Measurements from ENCODE around the gene FGF19. TPM values are rescaled to one million over a fixed set of nuclear protein-coding genes. Genes with fewer than 3 reads are reported as not detected.

FGF19 gene
- total and polyA plus RNA-seq, 2 donors (not counting 1 experiment from before 2014, with no cell fraction given), result not detected

DNA sequence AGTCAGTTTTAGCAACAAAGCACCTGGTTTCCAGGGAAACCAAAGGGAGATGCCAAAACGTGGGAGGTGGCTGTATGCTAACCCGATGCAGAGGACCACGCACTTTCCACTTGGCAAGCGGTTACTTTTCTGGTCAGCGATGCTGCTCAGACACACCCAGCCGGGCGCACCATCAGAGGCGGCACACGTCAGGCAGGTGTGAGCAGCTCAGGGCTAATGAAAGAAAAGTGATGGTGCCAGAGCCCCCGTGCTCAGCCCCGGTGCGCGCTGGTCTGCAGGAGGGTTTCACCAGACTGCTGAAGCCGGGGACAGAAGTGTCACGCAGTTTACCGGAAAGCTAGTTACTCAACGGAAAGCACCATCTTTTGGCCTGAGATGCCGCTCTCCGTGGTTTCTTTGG, 34.3 kb downstream of the FGF19 start:
- Histone ChIP-seq H3K4me3 (replicated peaks in 1 of 4; ENCODE audit: control extremely low read depth in 1 of 4, insufficient read depth in 1 of 4, low read depth in 3 of 4, low read length in 4 of 4) (no peak overlapping the region), H3K4me1 (ENCODE audit: control insufficient read depth, extremely low read depth, insufficient read depth, low read length) (peaks cover 10% of the 10 kb centered on the region), H3K79me2 (ENCODE audit: control insufficient read depth, insufficient read depth, low read length) (peaks cover 26% of the 10 kb centered on the region), H4K20me1 (ENCODE audit: control insufficient read depth, extremely low read depth, insufficient read depth, low read length) (no peaks in the 10 kb centered on the region), H3K4me2 (ENCODE audit: extremely low read depth, insufficient read depth, low read length) (no peak overlapping the region), H3K27ac (ENCODE audit: insufficient read depth, low read length) (no peak overlapping the region), H2AFZ (ENCODE audit: low read length) (no peak overlapping the region), H3K36me3 (ENCODE audit: control insufficient read depth, insufficient read depth, low read length) (peaks cover 10% of the 10 kb centered on the region), H3K9ac (ENCODE audit: insufficient read depth, low read length) (no peak overlapping the region), H3K27me3 (ENCODE audit: control insufficient read depth, insufficient read depth, low read length) (no peaks in the 10 kb centered on the region), H3K9me3 (ENCODE audit: control insufficient read depth, insufficient read depth, low read depth, low read length) (no peaks in the 10 kb centered on the region)
- no peak for TF ChIP-seq EZH2 (IDR thresholded peaks at IDR 0.05; ENCODE audit: low read length, missing control alignments)
- TF ChIP-seq, protein P1, sequence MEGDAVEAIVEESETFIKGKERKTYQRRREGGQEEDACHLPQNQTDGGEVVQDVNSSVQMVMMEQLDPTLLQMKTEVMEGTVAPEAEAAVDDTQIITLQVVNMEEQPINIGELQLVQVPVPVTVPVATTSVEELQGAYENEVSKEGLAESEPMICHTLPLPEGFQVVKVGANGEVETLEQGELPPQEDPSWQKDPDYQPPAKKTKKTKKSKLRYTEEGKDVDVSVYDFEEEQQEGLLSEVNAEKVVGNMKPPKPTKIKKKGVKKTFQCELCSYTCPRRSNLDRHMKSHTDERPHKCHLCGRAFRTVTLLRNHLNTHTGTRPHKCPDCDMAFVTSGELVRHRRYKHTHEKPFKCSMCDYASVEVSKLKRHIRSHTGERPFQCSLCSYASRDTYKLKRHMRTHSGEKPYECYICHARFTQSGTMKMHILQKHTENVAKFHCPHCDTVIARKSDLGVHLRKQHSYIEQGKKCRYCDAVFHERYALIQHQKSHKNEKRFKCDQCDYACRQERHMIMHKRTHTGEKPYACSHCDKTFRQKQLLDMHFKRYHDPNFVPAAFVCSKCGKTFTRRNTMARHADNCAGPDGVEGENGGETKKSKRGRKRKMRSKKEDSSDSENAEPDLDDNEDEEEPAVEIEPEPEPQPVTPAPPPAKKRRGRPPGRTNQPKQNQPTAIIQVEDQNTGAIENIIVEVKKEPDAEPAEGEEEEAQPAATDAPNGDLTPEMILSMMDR (conservative IDR thresholded peaks at IDR 0.05 in 1 of 2, IDR thresholded peaks at IDR 0.05 in 1 of 2; ENCODE audit: low read depth in 1 of 2, low read length in 2 of 2), result no peak
- no peak for DNase-seq (ENCODE audit: low read depth in 2 of 2)

DNA sequence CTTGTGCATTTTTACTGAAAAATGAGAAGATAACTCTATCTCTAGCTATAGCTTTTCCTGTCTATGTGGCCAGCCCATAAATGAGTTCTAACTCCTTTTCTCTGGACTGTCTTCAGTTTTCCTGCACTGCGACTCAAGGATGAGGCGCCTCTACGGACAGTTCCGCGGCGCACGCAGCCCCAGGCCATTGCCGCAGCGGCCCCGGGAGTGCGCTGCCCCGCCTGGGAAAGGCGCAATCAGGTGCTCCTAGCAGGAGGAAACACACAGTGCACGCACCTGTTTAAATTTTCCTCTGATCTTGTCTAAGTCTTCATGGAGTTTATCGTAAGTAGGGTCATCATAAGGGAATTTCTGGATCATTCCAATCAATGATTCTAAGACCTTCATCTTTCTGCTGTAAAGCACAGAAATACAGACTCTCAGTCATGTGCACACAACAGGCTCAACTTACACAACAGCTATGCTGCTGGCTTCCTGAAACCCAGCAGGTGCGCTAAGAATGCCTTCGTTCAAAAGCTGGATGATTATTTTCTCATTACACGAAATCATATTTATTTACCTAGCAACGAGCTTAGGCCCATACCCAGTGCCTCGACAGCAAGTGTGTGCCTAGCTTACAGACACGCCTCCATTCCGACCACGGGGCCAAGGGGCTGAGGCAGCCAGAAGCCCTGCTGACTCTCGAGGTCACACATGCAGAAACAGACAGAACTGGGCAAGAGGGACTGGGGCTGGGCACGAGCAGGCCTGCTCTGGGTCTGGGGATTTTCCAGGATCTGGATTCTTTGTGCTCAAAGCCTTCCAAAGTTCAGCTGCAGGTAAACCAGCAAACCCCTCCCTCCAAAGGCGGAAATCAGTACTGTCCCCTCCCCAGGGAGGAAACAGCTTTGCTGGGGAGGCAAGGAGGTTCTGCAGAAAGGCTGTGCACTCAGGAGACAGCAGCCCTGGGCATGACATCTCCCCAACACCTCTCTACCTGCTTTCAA, 35.9 kb downstream of the FGF19 start:
- TF ChIP-seq, protein P1 (conservative IDR thresholded peaks at IDR 0.05 in 1 of 2, IDR thresholded peaks at IDR 0.05 in 1 of 2; ENCODE audit: low read depth in 1 of 2, low read length in 2 of 2), result no peak
- TF ChIP-seq EZH2 (IDR thresholded peaks at IDR 0.05; ENCODE audit: low read length, missing control alignments), result no peak
- Histone ChIP-seq H3K4me3 (replicated peaks in 1 of 4; ENCODE audit: control extremely low read depth in 1 of 4, insufficient read depth in 1 of 4, low read depth in 3 of 4, low read length in 4 of 4) (no peak overlapping the region), H3K79me2 (ENCODE audit: control insufficient read depth, insufficient read depth, low read length) (peaks cover 11% of the 10 kb centered on the region), H4K20me1 (ENCODE audit: control insufficient read depth, extremely low read depth, insufficient read depth, low read length) (no peaks in the 10 kb centered on the region), H3K27me3 (ENCODE audit: control insufficient read depth, insufficient read depth, low read length) (no peaks in the 10 kb centered on the region), H3K27ac (ENCODE audit: insufficient read depth, low read length) (no peak overlapping the region), H3K4me1 (ENCODE audit: control insufficient read depth, extremely low read depth, insufficient read depth, low read length) (peaks cover 6% of the 10 kb centered on the region), H2AFZ (ENCODE audit: low read length) (no peak overlapping the region), H3K4me2 (ENCODE audit: extremely low read depth, insufficient read depth, low read length) (no peak overlapping the region), H3K36me3 (ENCODE audit: control insufficient read depth, insufficient read depth, low read length) (peaks cover 10% of the 10 kb centered on the region), H3K9ac (ENCODE audit: insufficient read depth, low read length) (no peak overlapping the region), H3K9me3 (ENCODE audit: control insufficient read depth, insufficient read depth, low read depth, low read length) (no peaks in the 10 kb centered on the region)
- DNase-seq (ENCODE audit: low read depth in 2 of 2), result no peak

DNA sequence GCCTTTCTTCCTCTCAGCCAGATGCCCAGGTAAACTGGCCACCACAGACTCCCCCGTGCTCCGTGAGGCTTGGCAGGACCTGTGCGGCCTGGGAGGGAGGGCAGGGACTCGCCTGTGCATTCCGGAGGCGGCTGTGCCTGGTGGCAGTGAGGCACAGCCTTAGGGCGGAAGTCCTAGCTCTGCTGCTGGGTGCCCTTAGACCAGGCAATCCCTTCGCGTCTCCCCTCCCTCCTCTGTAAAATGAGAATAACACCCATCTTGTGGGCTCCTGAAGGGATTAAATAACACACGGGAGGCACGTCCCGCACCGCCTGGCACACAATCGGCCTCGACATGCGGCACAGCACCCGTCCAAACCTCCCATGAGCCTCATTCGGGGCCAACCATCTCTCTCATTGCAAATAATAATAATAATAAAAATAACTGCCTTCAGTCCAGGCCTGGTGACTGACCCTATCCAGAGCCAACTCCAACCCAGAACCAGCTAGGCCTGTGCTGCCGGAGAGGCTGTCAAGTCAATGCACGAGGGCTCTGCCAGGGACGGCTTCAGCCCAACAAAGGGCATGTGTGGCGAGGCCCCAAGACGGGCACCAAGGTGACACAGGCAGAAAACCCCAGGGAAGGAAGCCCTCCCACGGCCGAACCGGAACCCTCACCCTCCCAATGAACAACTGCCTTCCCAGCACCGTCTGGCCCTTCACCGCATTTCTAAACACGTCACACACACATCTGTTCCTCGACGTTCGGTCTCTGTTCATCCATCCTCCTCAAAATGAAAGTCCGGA, 36.9 kb downstream of the FGF19 start:
- DNase-seq (ENCODE audit: low read depth in 2 of 2), result no peak
- TF ChIP-seq, protein P1 (conservative IDR thresholded peaks at IDR 0.05 in 1 of 2, IDR thresholded peaks at IDR 0.05 in 1 of 2; ENCODE audit: low read depth in 1 of 2, low read length in 2 of 2), result no peak
- no peak for TF ChIP-seq EZH2 (IDR thresholded peaks at IDR 0.05; ENCODE audit: low read length, missing control alignments)
- no peak overlapping the region for H3K27ac ChIP-seq (ENCODE audit: insufficient read depth, low read length)
- no peaks in the 10 kb centered on the region for H3K9me3 ChIP-seq (ENCODE audit: control insufficient read depth, insufficient read depth, low read depth, low read length)
- H3K4me2 ChIP-seq (ENCODE audit: extremely low read depth, insufficient read depth, low read length), result no peak overlapping the region
- H4K20me1 ChIP-seq (ENCODE audit: control insufficient read depth, extremely low read depth, insufficient read depth, low read length), result no peaks in the 10 kb centered on the region
- H3K36me3 ChIP-seq (ENCODE audit: control insufficient read depth, insufficient read depth, low read length), result peaks cover 10% of the 10 kb centered on the region
- H3K9ac ChIP-seq (ENCODE audit: insufficient read depth, low read length), result no peak overlapping the region
- no peaks in the 10 kb centered on the region for H3K27me3 ChIP-seq (ENCODE audit: control insufficient read depth, insufficient read depth, low read length)
- H3K79me2 ChIP-seq (ENCODE audit: control insufficient read depth, insufficient read depth, low read length), result peaks cover 4% of the 10 kb centered on the region
- H2AFZ ChIP-seq (ENCODE audit: low read length), result no peak overlapping the region
- H3K4me1 ChIP-seq (ENCODE audit: control insufficient read depth, extremely low read depth, insufficient read depth, low read length), result peaks cover 6% of the 10 kb centered on the region
- H3K4me3 ChIP-seq (replicated peaks in 1 of 4; ENCODE audit: control extremely low read depth in 1 of 4, insufficient read depth in 1 of 4, low read depth in 3 of 4, low read length in 4 of 4), result no peak overlapping the region

All from fibroblast of lung (primary cell).